Activated T-cell treated with anti-CD3 and anti-CD28 coated beads for 1 hour (primary cell): Measurements from ENCODE around the gene PLXNA3.

Experiments used
- DNase-seq: peaks from one replicate; pipeline ENCODE4 v3.0.0-alpha.2; 2020; ENCODE audit warnings: low read depth

The PLXNA3 gene

GRCh38 chrX:154458954-154459778 is 1.1 kb downstream of the PLXNA3 start:
- no peak for DNase-seq

DNA sequence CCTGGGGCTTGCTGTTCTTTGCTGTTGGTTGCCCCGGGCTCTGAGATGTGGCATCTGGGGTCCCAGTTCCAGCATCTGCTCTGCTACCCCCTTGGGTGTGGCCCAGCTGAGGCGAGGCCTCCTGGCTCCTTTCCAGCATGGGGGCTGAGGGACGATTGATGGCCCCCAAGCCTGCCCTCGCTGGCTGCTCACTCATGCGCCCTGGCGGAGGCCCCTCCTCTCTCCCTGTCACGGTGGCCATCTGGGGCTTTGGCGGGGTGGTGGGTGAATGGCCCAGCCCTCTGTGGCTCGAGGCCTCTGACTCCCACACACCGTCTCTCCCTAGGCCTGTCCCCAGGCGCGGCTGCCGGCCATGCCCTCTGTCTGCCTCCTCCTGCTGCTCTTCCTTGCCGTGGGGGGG is 1.8 kb downstream of the PLXNA3 start:
- no peak for DNase-seq

GRCh38 chrX:154460326-154460725 is 2.2 kb downstream of the PLXNA3 start:
- no peak for DNase-seq

DNA sequence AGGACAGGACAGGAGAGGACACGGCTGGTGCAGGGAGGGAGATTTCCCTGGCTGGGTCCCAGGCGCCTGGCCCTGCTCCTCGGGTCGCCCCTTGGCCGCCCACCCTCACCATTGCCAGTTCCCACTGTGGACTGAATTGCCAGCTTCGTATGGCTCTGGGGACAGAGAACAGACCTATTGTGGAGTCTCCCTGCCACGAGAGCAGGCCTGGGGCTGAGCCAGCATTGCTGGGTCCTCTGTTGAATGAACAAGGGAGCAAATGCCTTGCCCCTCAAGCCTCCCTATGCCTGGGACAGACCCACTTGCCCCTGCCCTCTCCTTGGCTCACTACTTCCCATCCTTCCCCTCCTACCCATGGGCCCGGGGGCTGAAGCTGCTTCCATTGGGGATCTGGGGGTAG is 4.3 kb downstream of the PLXNA3 start:
- DNase-seq = no peak

DNA sequence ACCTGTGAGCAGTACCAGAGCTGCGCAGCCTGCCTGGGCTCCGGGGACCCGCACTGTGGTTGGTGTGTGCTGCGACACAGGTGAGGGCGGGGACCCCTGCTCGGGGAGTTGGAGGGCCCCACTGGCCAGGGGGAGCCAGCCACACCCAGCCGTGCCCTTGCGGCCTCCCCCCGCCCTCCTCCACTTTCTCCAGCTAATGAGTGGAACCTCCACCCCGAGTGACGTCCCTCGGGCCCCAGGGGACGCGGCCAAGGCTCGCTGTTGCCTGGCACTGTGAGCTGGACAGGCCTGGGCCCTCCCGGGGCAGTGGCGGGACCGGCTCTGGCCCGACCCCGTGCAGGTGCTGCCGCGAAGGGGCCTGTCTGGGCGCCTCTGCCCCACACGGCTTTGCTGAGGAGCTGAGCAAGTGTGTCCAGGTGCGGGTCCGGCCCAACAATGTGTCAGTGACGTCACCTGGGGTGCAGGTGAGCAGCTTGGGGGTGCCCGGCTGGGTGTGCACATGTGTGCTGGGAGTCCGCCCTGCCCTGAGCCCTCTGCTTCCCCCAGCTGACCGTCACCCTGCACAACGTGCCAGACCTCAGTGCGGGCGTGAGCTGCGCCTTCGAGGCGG is 5.6 kb downstream of the PLXNA3 start:
- no peak for DNase-seq

DNA sequence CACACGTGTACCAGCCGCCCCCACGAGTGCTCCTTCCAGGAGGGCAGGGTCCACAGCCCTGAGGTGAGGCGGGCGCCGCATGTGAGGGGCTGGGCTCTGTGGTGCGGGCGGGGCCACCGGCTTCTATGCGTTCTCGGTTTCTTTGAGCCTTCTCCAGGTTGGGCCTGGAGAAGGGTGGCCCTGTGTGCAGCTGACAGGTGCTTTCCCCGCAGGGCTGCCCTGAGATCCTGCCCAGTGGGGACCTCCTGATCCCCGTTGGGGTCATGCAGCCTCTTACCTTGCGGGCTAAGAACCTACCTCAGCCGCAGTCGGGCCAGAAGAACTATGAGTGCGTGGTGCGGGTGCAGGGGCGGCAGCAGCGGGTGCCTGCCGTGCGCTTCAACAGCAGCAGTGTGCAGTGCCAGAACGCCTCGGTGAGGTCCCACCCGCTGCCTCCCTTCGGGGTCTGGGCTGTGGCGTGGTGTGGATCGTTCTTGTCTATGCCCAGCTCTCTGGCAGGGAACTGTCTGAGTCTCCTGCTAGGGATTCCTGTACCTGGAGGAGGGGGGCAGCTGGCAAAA is 6.8 kb downstream of the PLXNA3 start:
- DNase-seq = no peak

DNA sequence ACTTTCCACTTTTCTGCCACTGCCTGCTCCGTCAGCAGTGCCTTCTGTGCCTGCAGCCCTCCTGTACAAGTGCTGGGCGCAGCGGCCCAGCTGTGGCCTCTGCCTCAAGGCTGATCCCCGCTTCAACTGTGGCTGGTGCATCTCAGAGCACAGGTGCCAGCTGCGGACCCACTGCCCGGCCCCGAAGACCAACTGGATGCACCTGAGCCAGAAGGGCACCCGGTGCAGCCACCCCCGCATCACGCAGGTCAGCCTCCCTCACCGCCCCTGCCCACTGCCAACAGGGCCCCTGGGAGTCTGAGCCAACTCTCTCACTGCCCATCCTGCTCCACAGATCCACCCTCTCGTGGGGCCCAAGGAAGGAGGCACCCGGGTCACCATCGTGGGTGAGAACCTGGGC is 7.5 kb downstream of the PLXNA3 start:
- DNase-seq = no peak

- no peak for DNase-seq
Observed at GRCh38 chrX:154466036-154466435, 8.0 kb downstream of the PLXNA3 start.

DNA sequence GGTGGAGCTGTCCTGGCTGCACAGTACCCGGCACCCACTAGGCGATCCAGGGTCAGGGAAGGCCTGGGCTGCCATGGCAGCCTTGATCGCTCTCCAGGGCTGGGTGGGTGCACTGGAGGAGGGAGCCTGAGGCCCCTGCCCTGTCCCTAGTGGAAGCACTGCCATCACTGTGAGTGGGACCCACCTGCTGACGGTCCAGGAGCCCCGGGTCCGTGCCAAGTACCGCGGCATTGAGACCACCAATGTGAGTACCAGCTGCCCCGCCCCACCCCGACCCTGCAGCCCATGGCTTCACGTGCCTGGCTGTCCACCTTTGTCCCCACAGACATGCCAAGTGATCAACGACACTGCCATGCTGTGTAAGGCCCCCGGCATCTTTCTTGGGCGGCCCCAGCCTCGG is 8.8 kb downstream of the PLXNA3 start:
- DNase-seq = no peak

GRCh38 chrX:154467556-154467955 is 9.5 kb downstream of the PLXNA3 start:
- no peak for DNase-seq

GRCh38 chrX:154468217-154468616 is 10.1 kb downstream of the PLXNA3 start:
- DNase-seq = no peak

DNA sequence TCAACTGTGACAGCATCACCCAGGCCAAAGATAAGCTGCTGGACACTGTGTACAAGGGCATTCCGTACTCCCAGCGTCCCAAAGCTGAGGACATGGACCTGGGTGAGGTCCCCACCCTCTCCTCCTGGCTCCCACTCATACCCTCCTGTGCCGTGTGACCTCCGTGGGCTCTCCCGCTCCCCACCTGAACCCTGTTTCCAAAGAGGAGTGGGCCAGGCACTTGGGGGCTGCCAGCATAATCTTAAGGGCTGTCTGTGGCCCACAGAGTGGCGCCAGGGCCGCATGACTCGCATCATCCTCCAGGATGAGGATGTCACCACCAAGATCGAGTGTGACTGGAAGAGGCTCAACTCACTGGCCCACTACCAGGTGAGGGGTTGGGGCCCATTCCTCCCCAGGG is 11.0 kb downstream of the PLXNA3 start:
- DNase-seq = no peak

- no peak for DNase-seq
Observed at GRCh38 chrX:154469880-154470279, 11.8 kb downstream of the PLXNA3 start.

GRCh38 chrX:154470434-154470833 is 12.4 kb downstream of the PLXNA3 start:
- no peak for DNase-seq

- DNase-seq = no peak
Observed at GRCh38 chrX:154470914-154471568, 13.0 kb downstream of the PLXNA3 start.

GRCh38 chrX:154471839-154472684 is 14.0 kb downstream of the PLXNA3 start:
- no peak for DNase-seq

GRCh38 chrX:154472685-154473632 is 14.9 kb downstream of the PLXNA3 start:
- no peak for DNase-seq

DNA sequence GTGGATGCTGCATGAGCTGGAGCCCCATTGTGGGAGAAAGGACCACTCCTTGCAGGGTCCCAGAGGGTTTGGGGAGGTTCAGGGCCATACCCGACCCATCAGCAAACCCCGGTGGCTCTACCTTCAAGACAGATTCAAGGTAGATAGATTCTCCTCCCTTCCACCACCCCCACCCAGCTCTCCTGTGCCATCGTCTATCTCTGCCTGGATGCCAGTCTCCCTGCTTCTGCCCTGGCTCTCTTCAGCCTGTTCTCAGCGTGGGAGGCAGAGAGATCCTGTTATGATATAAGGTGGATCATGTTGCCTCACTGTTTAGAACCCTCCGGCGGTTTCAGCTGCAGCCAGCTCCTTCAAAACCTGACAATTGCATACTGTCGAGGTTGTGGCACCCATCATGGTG is 15.6 kb downstream of the PLXNA3 start:
- no peak for DNase-seq

DNA sequence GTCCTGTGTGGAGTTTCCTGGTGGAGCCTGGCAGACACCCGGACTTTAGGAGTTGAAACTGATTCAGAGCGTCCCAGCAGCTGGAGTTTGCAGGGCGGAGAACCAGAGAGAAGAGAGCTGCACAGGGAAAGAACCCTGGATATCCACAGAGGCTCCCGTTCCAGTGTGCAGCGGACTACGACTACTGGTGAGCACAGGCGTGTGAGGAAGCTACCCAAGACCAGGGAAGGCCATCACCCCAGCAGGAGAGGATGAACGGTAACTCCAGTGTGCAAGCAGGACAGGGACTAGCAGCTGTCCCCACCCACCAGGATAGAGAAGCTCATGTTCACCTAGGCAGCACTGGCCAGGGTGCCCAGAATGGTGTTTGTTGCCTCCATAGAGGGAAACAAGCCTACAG is 18.7 kb downstream of the PLXNA3 start:
- no peak for DNase-seq

GRCh38 chrX:154477891-154478477 is 19.9 kb downstream of the PLXNA3 start:
- no peak for DNase-seq
